Raji (cell line): ENCODE measurements around the gene OR52B6.

Experiments
- POLR2A ChIP-seq: IDR thresholded peaks from 2 replicates; pipeline ENCODE4 v1.6.1; 2011; ENCODE audit warnings: low read depth, low read length, control low read depth; ENCODE audit not compliant: insufficient read depth

Gene OR52B6

GRCh38 chr11:5577101-5577500, 3.6 kb upstream of the OR52B6 start:
- TF ChIP-seq POLR2A: no peak

- no peak for TF ChIP-seq POLR2A
Measured at GRCh38 chr11:5581014-5581413, 337 bp downstream of the OR52B6 start.

GRCh38 chr11:5591613-5592012, 10.9 kb downstream of the OR52B6 start:
- TF ChIP-seq POLR2A: no peak

GRCh38 chr11:5592615-5593014, 11.9 kb downstream of the OR52B6 start:
- no peak for TF ChIP-seq POLR2A

- TF ChIP-seq POLR2A: no peak
Measured at GRCh38 chr11:5593146-5593545, 12.5 kb downstream of the OR52B6 start.

- TF ChIP-seq POLR2A: no peak
Measured at GRCh38 chr11:5596607-5597201, 16.0 kb downstream of the OR52B6 start, which contains the start of gene TRIM6. TSS of gene TRIM6 (plus strand) at chr11:5596637. CDS start at chr11:5596898, 261 bp downstream.

- no peak for TF ChIP-seq POLR2A
Measured at GRCh38 chr11:5597953-5598352, 17.3 kb downstream of the OR52B6 start.

- no peak for TF ChIP-seq POLR2A
Measured at GRCh38 chr11:5600374-5600851, 19.7 kb downstream of the OR52B6 start.

- no peak for TF ChIP-seq POLR2A
Measured at GRCh38 chr11:5603326-5603725, 22.6 kb downstream of the OR52B6 start.

GRCh38 chr11:5604896-5605295, 24.2 kb downstream of the OR52B6 start:
- no peak for TF ChIP-seq POLR2A

- TF ChIP-seq POLR2A: no peak
Measured at GRCh38 chr11:5605849-5606248, 25.2 kb downstream of the OR52B6 start.

GRCh38 chr11:5608808-5609207, 28.1 kb downstream of the OR52B6 start:
- TF ChIP-seq POLR2A: no peak

GRCh38 chr11:5610446-5610845, 29.8 kb downstream of the OR52B6 start:
- TF ChIP-seq POLR2A: no peak

GRCh38 chr11:5611627-5612026, 30.9 kb downstream of the OR52B6 start:
- no peak for TF ChIP-seq POLR2A

GRCh38 chr11:5618807-5619206, 38.1 kb downstream of the OR52B6 start:
- no peak for TF ChIP-seq POLR2A

GRCh38 chr11:5620651-5621521, 40.2 kb downstream of the OR52B6 start:
- no peak for TF ChIP-seq POLR2A
